ENCODE measurements around the gene KIAA0825. TPM values are rescaled to one million over a fixed set of nuclear protein-coding genes. Genes with fewer than 3 reads are reported as not detected.

KIAA0825 gene
- total and polyA plus RNA-seq, 2 experiments from 2014 or later: 1.7 to 1.8 TPM

GRCh38 chr5:94191604-94192003 lies 426.8 kb downstream of the KIAA0825 start:
- no peaks in the 10 kb centered on the region for H3K27me3 ChIP-seq (ENCODE audit: insufficient read depth)
- H3K27ac ChIP-seq (ENCODE audit: low read depth): no peak overlapping the region
- H3K4me3 ChIP-seq: no peak overlapping the region
- Mint-ChIP-seq H3K27ac (no peak overlapping the region), H3K4me3 (no peak overlapping the region), H3K36me3 (ENCODE audit: low read depth) (peaks cover 3% of the 10 kb centered on the region; the same call in 2 of the 3 replicates), H3K9me3 (no peaks in the 10 kb centered on the region; the same call in 2 of the 3 replicates), H3K4me1 (peaks cover 36% of the 10 kb centered on the region), H3K27me3 (ENCODE audit: insufficient read depth, low read depth, poor library complexity) (peaks cover 1% of the 10 kb centered on the region)
- H3F3A ChIP-seq (replicated peaks; ENCODE audit: low read depth): no peaks in the 10 kb centered on the region
- no peaks in the 10 kb centered on the region for H3K36me3 ChIP-seq (ENCODE audit: insufficient read depth)
- peak; percentile 17 for DNase-seq (ENCODE audit: low spot score)
- peak overlapping the region; percentile 13; the same call in 1 of the 2 replicates for H3K4me2 ChIP-seq
- no peaks in the 10 kb centered on the region for H3K9me2 ChIP-seq (ENCODE audit: insufficient read depth)
- H3K4me1 ChIP-seq (ENCODE audit: insufficient read depth): peaks cover 29% of the 10 kb centered on the region
- no peak overlapping the region for H2AFZ ChIP-seq
- ATAC-seq: peak; percentile 65
- no peaks in the 10 kb centered on the region; the same call in 1 of the 2 replicates for H3K79me2 ChIP-seq (replicated peaks; ENCODE audit: insufficient read depth)
- TF ChIP-seq, protein P1, sequence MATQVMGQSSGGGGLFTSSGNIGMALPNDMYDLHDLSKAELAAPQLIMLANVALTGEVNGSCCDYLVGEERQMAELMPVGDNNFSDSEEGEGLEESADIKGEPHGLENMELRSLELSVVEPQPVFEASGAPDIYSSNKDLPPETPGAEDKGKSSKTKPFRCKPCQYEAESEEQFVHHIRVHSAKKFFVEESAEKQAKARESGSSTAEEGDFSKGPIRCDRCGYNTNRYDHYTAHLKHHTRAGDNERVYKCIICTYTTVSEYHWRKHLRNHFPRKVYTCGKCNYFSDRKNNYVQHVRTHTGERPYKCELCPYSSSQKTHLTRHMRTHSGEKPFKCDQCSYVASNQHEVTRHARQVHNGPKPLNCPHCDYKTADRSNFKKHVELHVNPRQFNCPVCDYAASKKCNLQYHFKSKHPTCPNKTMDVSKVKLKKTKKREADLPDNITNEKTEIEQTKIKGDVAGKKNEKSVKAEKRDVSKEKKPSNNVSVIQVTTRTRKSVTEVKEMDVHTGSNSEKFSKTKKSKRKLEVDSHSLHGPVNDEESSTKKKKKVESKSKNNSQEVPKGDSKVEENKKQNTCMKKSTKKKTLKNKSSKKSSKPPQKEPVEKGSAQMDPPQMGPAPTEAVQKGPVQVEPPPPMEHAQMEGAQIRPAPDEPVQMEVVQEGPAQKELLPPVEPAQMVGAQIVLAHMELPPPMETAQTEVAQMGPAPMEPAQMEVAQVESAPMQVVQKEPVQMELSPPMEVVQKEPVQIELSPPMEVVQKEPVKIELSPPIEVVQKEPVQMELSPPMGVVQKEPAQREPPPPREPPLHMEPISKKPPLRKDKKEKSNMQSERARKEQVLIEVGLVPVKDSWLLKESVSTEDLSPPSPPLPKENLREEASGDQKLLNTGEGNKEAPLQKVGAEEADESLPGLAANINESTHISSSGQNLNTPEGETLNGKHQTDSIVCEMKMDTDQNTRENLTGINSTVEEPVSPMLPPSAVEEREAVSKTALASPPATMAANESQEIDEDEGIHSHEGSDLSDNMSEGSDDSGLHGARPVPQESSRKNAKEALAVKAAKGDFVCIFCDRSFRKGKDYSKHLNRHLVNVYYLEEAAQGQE (IDR thresholded peaks at IDR 0.05; ENCODE audit: unreplicated experiment): no peak
- TF ChIP-seq, protein P2, sequence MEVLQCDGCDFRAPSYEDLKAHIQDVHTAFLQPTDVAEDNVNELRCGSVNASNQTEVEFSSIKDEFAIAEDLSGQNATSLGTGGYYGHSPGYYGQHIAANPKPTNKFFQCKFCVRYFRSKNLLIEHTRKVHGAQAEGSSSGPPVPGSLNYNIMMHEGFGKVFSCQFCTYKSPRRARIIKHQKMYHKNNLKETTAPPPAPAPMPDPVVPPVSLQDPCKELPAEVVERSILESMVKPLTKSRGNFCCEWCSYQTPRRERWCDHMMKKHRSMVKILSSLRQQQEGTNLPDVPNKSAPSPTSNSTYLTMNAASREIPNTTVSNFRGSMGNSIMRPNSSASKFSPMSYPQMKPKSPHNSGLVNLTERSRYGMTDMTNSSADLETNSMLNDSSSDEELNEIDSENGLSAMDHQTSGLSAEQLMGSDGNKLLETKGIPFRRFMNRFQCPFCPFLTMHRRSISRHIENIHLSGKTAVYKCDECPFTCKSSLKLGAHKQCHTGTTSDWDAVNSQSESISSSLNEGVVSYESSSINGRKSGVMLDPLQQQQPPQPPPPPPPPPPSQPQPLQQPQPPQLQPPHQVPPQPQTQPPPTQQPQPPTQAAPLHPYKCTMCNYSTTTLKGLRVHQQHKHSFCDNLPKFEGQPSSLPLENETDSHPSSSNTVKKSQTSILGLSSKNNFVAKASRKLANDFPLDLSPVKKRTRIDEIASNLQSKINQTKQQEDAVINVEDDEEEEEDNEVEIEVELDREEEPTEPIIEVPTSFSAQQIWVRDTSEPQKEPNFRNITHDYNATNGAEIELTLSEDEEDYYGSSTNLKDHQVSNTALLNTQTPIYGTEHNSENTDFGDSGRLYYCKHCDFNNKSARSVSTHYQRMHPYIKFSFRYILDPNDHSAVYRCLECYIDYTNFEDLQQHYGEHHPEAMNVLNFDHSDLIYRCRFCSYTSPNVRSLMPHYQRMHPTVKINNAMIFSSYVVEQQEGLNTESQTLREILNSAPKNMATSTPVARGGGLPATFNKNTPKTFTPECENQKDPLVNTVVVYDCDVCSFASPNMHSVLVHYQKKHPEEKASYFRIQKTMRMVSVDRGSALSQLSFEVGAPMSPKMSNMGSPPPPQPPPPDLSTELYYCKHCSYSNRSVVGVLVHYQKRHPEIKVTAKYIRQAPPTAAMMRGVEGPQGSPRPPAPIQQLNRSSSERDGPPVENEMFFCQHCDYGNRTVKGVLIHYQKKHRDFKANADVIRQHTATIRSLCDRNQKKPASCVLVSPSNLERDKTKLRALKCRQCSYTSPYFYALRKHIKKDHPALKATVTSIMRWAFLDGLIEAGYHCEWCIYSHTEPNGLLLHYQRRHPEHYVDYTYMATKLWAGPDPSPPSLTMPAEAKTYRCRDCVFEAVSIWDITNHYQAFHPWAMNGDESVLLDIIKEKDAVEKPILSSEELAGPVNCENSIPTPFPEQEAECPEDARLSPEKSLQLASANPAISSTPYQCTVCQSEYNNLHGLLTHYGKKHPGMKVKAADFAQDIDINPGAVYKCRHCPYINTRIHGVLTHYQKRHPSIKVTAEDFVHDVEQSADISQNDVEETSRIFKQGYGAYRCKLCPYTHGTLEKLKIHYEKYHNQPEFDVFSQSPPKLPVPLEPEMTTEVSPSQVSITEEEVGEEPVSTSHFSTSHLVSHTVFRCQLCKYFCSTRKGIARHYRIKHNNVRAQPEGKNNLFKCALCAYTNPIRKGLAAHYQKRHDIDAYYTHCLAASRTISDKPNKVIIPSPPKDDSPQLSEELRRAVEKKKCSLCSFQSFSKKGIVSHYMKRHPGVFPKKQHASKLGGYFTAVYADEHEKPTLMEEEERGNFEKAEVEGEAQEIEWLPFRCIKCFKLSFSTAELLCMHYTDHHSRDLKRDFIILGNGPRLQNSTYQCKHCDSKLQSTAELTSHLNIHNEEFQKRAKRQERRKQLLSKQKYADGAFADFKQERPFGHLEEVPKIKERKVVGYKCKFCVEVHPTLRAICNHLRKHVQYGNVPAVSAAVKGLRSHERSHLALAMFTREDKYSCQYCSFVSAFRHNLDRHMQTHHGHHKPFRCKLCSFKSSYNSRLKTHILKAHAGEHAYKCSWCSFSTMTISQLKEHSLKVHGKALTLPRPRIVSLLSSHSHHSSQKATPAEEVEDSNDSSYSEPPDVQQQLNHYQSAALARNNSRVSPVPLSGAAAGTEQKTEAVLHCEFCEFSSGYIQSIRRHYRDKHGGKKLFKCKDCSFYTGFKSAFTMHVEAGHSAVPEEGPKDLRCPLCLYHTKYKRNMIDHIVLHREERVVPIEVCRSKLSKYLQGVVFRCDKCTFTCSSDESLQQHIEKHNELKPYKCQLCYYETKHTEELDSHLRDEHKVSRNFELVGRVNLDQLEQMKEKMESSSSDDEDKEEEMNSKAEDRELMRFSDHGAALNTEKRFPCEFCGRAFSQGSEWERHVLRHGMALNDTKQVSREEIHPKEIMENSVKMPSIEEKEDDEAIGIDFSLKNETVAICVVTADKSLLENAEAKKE (CRISPR knock-in tag; IDR thresholded peaks at IDR 0.05): no peak
- TF ChIP-seq NANOG (IDR thresholded peaks at IDR 0.05; ENCODE audit: borderline replicate concordance) (no peak), JUNB (IDR thresholded peaks at IDR 0.05; ENCODE audit: unreplicated experiment) (no peak), ETS1 (IDR thresholded peaks at IDR 0.05) (no peak), ZNF331 (CRISPR knock-in tag; IDR thresholded peaks at IDR 0.05; ENCODE audit: low read depth) (no peak), EZH2 (IDR thresholded peaks at IDR 0.05; ENCODE audit: low read depth, unreplicated experiment) (no peak)
- H4K20me1 ChIP-seq (replicated peaks; ENCODE audit: insufficient read depth): peaks cover 6% of the 10 kb centered on the region; the same call in 1 of the 2 replicates

Measured in GM23338 (cell line).